Lower leg skin (tissue), 4 donors: Measurements from ENCODE around the gene SCARB2. TPM values are rescaled to one million over a fixed set of nuclear protein-coding genes. Genes with fewer than 3 reads are reported as not detected.

ENCODE experiments used
- DNase-seq, 2 donors: peaks; one replicate each; pipeline ENCODE4 v3.0.0-alpha.2; 2019; ENCODE audit warnings: low spot score in 2 of 2
- H3K4me3 ChIP-seq: fragments of 200-600 bp; sonication (generic); 2 replicates; pipeline ENCODE4 v1.5.1; 2017; ENCODE audit warnings: mild to moderate bottlenecking, low read depth; ENCODE audit not compliant: poor library complexity, severe bottlenecking
- CTCF ChIP-seq, 3 donors: fragments of 450-650 bp; IDR thresholded peaks; one replicate each; pipeline ENCODE4 v1.5.1; 2016; ENCODE audit warnings: antibody characterized with exemption in 3 of 3, mild to moderate bottlenecking in 3 of 3, moderate library complexity in 2 of 3
- POLR2A ChIP-seq, 2 donors: fragments of 450-650 bp; IDR thresholded peaks; one replicate each; pipeline ENCODE4 v1.6.1; 2016 to 2017; ENCODE audit warnings: antibody characterized with exemption in 2 of 2, mild to moderate bottlenecking in 1 of 2, moderate library complexity in 1 of 2
- WGBS, 2 donors: methylation state at CpG; one replicate each; pipeline ENCODE4 v1.1.5; 2018; 5-methylcytosine and 5-hydroxymethylcytosine counted together
- intact Hi-C: fragments of 100-400 bp; cut with DNase I; formaldehyde crosslinking; loops from one replicate; pipeline ENCODE4 v1.15.0; 2023; ENCODE audit warnings: low total_unique reads
- total RNA-seq, 4 donors: library from RNA; depleted of rRNA; stranded (reverse); fragments of >200 nt; gene quantifications; one replicate each; pipeline ENCODE4 v1.1.0, GENCODE V29; 2016

The SCARB2 gene
- total RNA-seq = 100 to 1,000 TPM in 1 of 4 donors, 10 to 100 TPM in 3; 74.9 to 111 (median 82.8) TPM

GRCh38 chr4:76213415-76214176 is at the start of gene SCARB2:
SCARB2 (minus strand) TSS chr4:76213824; CDS start chr4:76213543, 281 bp downstream.
- peak within 1 kb of the TSS; percentile 49 for H3K4me3 ChIP-seq
- TF ChIP-seq POLR2A (IDR thresholded peaks at IDR 0.05) (peak in 1 of 2 donors; percentile 23), CTCF (IDR thresholded peaks at IDR 0.05) (no peak)
- WGBS, 2 donors = 0 to 1% methylated on average over 30 to 32 of the region's 94 CpGs
- DNase-seq = peak; percentile 75 to 96
- intact Hi-C loops = no loop called here

GRCh38 chr4:76260571-76260970 is 46.9 kb upstream of the SCARB2 start:
- 0 to 62% methylated on average over 1 of the region's 1 CpG for WGBS, 2 donors
- no peak for TF ChIP-seq POLR2A (IDR thresholded peaks at IDR 0.05)
- TF ChIP-seq CTCF (IDR thresholded peaks at IDR 0.05) = no peak
- intact Hi-C loops = no loop called here

GRCh38 chr4:76257824-76258223 is 44.2 kb upstream of the SCARB2 start:
- intact Hi-C loops = no loop called here
- no peak overlapping the region for H3K4me3 ChIP-seq
- no peak for TF ChIP-seq POLR2A (IDR thresholded peaks at IDR 0.05)
- no peak for TF ChIP-seq CTCF (IDR thresholded peaks at IDR 0.05)
- no peak for DNase-seq
- 93 to 94% methylated on average over 3 of the region's 3 CpGs for WGBS, 2 donors

More at GRCh38 chr4:76260571-76260970, 46.9 kb upstream of the SCARB2 start:
- DNase-seq = no peak
- no peak overlapping the region for H3K4me3 ChIP-seq

- H3K4me3 ChIP-seq = no peak overlapping the region
These were observed 43.3 kb upstream of the SCARB2 start for GRCh38 chr4:76256968-76257367.

GRCh38 chr4:76256032-76256431 is 42.4 kb upstream of the SCARB2 start:
- TF ChIP-seq POLR2A (IDR thresholded peaks at IDR 0.05) (no peak), CTCF (IDR thresholded peaks at IDR 0.05) (no peak)
- intact Hi-C loops = no loop called here
- H3K4me3 ChIP-seq = no peak overlapping the region
- no peak for DNase-seq
- 71 to 76% methylated on average over 5 to 6 of the region's 6 CpGs for WGBS, 2 donors

More at GRCh38 chr4:76256968-76257367, 43.3 kb upstream of the SCARB2 start:
- WGBS, 2 donors = 82 to 92% methylated on average over 1 of the region's 1 CpG
- intact Hi-C loops = no loop called here
- TF ChIP-seq CTCF (IDR thresholded peaks at IDR 0.05) (no peak), POLR2A (IDR thresholded peaks at IDR 0.05) (no peak)
- no peak for DNase-seq
